GM21381 (cell line): ENCODE data around the gene VAT1L.
"Not testable (repeated sequence)": the region's sequence is repeated elsewhere in the genome, so short reads cannot be mapped to it uniquely, and the experiment has no call there.

Source experiments
- ATAC-seq: cut with Tn5 transposase; IDR thresholded peaks from one replicate; pipeline ENCODE4 v1.9.1; 2021; ENCODE audit warnings: mild to moderate bottlenecking, moderate library complexity; ENCODE audit not compliant: unreplicated experiment

VAT1L gene

DNA sequence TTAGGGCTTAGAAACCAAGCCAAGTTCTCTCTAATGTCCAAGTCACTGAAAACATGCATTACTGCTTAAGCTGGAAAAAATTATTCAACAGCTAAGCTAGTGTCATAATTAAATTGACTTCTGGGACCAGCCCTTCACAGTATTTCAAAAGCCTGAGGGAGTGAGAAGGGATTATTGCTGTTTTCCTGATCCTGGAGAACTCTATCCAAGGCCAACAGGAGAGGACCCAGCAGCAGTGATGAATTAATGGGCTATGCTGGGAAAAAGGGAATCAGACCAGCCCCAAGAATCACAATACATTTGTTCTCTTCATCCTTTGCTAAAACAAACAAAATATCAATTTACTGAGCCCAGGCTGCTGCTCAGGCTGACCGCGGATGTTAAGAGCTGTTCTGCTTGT is 199.4 kb downstream of the VAT1L start:
- no peak for ATAC-seq

DNA sequence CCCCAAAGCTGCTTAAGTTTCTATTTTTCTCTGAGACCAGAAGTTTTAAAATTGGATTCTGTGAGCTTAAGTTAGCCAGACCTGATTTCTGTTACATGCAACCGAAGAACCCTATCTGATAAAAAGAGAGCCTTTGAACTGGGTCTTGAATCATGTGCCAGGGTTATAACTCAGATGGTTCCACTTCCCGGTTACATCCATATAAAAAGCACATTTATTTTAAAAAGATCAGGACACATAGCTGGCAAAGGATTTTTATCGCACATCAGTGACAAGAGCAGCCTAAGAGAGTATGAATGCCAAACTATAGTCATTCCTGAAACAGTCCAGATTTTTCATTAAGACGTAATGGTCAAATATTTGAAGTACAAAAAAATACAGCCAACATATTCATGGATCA is 201.5 kb downstream of the VAT1L start:
- ATAC-seq = no peak

DNA sequence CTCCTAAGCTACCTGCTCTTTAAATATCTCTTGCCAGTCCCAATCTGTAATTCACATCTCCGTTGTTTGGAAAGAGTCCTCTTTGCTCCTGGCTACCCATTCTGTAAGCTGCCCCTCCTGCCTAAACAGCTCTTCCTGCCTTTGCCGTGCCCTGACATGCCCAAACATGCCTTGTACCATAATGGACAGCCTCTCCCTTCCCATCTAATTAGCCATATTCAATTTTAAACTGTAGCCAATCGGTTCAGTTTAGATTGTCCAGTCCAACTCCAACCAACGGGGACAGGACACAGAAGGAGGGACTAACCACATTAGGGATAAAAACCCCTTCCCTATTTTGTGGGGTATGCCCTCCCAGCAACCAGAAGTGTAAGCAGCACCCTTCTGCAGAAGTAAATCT is 203.3 kb downstream of the VAT1L start:
- no peak for ATAC-seq

DNA sequence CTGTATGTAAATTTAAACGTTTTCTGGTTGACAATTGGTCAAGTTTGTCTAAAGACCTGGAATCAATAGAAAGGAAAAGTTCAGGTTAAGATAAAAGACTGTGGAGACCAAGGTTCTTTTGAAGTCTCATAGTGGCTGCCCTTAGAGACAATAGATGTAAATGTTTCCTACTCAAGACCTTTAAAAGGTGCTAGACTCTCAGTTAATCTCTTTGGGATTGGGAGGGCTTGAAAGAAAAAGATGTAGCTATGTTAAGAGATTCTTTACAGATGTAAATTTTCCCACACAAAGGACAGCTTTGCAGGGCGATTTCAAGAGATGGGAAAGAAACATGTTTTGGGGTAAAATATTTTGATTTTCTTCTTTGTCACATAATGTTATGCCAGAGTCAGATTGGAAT is 204.0 kb downstream of the VAT1L start:
- not testable (repeated sequence) for ATAC-seq

DNA sequence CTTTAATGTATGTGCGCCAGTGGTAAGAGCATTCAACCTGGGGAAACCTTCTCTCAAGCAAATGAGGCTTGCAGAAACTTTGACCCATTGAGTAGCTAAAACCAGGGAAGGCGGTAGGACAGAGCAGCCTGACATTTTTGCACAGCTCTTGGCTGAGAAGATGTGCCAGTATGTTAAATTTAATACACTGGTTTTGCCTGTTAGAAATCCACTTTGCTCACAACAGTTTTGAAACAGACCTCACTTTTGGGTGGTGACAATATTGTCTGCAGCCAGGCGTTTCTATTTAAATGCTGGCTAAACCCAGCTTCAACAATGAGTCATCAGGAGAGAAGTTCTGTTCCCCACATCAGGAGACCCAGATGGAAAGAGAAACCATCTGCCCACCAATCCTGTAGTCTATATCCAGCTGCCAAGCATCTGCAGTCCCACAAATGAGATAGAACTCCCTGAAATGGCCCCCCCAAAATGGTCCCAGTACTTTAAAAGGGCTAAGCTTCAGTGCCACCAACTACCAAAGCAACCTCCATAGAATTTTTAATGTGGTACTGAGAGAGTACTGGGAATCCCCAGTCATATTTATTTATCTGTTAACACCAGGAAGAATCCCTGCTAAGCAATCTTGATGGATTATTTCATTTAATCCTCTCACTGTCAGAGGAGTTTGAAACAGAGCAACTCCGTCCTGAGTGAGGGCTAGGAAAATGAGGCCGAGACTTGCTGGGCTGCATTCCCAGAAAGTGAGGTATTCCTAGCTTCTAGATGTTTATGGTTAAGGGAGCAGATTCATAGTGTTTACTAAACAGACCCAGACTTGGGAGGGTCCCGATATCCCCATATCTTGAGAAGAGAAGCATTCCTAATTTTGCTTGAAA is 205.0 kb downstream of the VAT1L start:
- no peak for ATAC-seq

DNA sequence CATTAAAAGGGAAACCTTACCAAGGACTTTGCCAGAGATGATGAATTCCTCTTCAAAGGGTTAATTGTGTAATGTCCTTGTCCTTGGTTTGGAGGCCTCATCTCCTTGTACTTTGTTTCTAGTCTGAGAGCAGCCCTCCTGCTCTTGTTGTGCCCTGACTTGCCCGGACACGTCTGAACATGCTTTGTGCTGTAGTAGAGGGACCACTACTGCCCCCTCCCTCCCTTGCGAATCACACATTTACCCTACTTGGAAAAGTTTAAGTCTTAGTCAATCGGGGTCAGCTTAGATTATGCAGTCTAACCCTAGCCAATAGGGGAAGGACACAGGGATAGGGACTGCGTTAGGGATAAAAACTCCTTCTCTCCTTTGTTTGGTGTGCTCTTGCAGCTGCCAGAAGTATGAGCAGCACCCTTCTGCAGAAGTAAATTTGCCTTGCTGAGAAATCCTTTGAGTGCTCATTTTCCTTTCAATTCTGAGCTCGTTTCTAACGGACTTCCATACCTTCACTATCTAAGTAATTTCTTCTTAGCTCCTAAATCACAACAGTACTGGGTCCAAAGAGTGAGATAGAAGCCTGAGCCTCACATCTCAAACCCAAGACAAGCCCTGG is 207.6 kb downstream of the VAT1L start:
- no peak for ATAC-seq

DNA sequence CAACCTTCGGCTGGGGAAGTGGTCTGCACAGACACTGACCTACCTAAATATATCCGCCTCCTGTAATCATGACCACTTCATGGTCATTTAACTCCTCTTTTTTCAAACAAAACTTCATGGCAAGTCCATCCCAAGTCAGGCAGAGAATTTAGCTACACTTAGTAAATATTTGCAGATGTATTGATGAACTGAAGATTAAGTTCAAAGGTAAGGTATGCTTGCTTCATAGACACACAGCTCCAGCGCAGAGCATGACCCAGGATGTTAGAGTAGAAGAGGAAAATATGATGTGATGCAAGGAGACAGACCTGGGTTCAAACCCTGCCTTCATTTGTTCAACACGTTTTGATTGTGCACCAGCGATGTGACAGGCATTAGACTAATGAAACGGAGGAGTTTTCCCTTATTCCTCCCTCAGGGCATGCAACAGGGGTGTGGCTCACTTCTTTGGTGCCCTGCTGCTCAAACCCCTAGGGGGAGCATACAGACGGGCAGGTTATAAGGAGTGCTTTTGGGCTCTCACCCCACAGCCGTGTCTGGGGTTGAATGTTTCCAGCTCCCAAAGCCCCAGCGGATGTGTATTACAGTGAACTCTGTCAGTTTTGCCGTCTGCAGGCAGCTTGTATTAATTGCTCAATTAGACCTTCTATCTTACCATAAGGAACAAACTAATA is 210.1 kb downstream of the VAT1L start:
- ATAC-seq = no peak

DNA sequence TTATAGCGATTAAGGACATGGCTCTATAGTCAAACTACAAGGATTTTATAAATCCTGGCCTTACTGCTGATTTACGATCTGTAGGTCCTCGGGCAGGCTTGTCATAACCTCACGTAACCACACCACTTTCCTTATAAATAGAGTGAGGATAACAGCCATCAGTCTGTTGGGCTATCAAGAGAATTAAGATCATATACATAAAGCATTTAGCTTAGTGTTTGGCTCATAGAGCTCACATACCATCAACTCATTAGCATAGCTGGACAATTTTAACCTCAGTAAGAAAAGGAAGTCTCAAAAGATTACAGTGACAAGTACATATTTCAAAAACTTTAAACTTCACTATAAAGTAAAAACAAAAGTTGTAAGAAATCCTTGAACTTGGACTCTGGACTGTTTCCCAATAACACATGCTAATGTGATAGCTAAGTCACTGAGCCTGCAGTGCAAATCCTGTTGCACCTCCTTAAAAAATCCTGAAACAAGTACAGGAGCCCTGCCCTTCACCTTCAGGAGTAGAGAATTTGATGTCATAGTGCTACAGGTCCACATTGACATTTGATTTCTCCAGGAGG is 213.2 kb downstream of the VAT1L start:
- no peak for ATAC-seq

DNA sequence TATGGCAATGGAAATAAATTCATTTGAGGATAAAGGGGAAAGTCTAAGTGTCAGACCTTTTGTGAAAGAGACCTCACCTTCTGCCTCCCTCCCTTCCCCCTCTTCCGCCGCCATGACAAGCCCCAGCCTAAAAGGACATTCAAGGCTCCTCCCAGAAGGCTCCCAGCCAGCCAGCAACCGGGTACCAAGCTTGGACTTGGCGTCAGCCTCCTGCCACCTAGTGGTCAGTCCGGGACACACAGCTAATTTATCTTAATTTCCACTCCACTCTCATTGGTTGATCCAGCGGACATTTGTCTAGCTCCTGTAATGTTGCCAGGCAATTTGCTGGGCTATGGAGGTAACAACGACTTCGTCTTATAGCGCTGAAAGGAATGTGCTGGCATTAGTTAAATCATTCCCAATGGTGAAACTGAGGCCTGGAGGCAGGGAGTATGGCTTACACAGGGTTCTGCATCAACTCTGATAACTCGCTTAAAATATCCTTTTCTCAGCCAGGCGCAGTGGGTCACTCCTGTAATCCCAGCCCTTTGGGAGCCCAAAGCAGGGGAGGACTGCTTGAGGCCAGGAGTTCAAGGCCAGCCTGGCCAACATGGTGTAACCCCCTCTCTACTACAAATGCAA is 214.7 kb downstream of the VAT1L start:
- peak; percentile 99 for ATAC-seq

DNA sequence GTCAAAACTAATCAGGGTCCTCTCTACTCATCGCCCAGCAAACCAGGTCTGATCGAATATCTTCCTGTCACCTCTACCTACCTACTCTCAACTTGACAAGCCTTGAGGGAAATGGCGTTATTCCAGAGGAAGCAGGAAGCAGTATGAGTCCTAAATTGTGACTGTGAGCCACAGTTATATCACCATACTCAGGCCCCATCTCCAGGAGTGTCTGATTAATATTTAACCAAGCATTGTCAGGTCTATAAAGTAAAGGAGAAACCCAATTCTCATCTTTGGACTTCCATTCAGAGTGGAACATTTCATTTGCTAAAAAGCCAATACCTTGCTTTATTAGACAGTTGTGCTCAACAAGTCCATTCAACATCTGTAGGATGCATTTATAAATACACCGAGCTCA is 216.2 kb downstream of the VAT1L start:
- no peak for ATAC-seq

DNA sequence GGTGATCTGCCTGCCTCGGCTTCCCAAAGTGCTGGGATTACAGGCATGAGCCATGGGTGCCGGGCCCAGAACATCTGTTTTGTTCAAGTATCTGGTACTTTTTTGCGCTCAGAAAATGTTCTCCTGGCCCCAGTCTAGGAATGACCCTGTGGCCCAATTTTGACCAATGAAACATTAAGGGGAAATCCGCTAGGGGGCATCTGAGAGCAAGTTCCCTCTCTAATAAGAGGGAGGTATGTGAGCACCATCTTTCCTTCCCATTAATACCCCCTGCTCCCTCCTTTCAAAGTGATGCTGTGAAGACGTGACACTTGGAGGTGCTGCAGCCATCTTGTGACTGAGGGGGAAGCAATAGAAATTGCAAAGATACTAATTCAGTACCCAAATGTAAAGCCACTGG is 217.5 kb downstream of the VAT1L start:
- ATAC-seq = no peak

DNA sequence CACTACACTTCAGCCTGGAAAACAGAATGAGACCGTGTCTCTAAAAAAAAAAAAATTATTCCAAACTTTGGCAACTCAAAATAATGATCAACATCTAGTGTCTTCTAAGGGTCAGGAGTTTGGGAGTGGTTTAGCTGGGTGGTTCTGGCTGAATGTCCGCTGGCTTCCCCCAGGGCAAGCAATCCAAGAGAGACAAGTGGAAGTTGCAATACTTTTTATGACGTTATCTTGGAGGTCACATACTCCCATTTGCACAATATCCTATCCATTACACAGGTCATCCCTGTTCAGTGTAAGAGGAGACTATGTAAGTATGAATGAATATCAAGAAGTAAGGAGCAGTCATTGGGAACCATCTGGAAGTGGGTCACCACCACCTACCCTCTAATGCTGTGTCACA is 218.8 kb downstream of the VAT1L start:
- no peak for ATAC-seq

DNA sequence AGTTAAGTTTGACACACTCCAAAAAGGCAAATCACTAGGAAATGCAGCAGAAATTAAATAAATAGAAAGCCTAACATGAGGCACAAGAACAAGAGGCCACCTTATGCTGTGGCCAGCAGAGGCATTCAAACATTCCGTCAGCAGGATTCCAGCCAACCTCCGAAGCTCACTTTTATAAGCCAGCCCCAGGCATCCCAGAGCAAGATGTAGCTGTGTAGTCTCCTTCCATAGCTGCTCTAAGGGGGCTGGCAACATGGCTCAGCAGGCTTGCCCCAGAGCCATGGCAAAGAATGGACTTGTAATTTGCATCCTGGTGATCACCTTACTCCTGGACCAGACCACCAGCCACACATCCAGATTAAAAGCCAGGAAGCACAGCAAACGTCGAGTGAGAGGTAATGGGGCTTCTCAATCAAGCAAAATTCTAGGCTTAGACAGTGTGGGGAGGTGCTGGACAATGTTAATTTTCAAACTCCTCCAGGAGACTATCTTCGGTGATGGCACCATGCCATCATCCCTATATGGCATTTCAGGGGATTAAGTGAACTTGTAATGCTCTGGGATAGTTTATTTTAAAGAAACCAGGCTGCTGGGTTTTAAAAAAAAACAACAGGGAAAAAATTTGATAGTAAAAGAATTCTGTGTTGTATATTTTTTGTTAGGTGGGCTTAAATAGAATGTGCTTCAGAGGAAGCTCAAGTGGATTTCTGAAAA is 234.1 kb downstream of the VAT1L start, which contains the start of gene CLEC3A:
Gene CLEC3A (plus strand): TSS at position 202 of the 714 bp plus-strand sequence. CDS start 79 bp downstream, at position 281.
- ATAC-seq = no peak

DNA sequence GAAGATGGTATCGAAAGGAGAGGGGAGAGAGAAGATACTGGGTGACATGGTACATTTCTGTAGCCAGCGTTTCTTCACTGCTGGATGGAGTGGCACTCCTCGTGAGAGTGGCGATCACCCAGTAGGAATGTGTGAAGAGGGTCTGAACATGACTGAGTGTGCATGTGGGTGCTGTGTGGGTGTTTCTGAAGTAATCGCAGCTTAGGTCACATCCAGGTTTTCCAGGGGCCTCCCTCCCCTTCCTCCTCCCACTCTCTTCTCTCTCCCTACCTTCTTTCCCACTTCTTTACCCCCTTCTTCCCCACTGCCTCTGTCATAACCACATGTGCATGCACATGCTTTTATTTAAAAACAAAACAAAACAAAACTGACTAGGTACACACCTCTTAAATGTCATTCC is 235.8 kb downstream of the VAT1L start:
- ATAC-seq = no peak

DNA sequence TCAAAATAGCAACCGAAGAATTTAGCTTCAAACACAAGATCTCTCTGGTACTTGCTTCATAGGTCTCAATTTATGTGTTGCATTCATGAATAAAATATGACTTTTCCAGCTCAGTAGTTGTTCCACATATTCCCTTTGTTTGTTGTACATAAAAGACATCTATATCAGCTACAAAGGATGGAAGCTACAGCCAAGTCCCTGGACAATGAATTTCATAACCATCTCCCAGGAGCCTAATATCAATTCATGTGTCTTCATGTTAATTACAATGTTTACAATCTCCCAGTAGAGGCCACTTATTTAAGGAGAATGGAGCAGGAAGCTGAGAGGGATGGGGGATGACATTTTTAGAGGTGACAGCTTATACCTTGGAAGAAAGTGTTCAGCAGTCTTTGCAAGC is 237.3 kb downstream of the VAT1L start:
- ATAC-seq = no peak

DNA sequence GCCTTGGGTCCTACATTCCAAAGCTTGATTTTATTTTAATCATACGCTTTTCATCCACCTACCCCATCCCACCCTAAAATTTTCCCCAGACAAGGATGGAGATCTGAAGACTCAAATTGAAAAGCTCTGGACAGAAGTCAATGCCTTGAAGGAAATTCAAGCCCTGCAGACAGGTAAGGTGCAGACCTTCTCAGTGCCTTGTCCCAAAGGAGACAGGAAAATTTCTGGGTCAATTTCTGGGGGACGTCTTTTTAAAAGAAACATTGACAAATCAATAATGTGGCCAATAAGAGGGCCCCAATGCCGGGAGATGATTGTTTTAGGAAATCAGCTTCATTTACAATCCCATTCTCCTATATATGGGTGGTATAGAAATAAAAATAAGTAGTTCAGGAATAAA is 239.7 kb downstream of the VAT1L start:
- ATAC-seq = no peak
